Measurements from ENCODE around the gene INTU.

INTU gene

DNA sequence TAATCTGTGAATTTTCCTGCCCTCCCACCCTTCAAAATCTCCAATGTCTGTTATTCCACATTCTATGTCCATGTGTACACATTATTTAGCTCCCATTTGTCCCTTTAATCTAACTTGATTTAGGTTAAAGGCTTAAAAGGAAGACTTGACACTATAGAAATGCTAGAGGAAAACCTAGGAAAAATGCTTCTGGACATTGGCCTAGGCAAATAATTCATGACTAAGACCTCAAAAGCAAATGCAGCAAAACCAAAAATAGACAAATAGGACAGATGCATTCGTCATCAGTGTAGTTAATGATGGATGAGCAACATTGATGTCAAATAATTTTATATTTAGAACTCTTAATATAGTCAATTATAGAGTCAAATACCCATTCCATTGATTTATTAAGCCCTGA, 36.9 kb downstream of the INTU start:
- no peak overlapping the region for H3K4me3 ChIP-seq (ENCODE audit: low read depth in 1 of 2, low read length in 2 of 2)
- H3K4me1 ChIP-seq (ENCODE audit: control insufficient read depth in 1 of 2, insufficient read depth in 2 of 2, low read length in 2 of 2), result no peaks in the 10 kb centered on the region
- no peak overlapping the region for H3K9ac ChIP-seq (ENCODE audit: low read depth in 1 of 2, low read length in 2 of 2)
- no peaks in the 10 kb centered on the region for H3K9me3 ChIP-seq (ENCODE audit: control insufficient read depth in 1 of 2, low read length in 2 of 2)
- H3K27ac ChIP-seq (ENCODE audit: low read depth, low read length), result no peak overlapping the region
- H3K36me3 ChIP-seq (ENCODE audit: control insufficient read depth in 1 of 2, insufficient read depth in 2 of 2, low read length in 2 of 2), result no peaks in the 10 kb centered on the region
- no peaks in the 10 kb centered on the region for H3K27me3 ChIP-seq (ENCODE audit: control insufficient read depth in 1 of 2, insufficient read depth in 2 of 2, low read length in 2 of 2)

DNA sequence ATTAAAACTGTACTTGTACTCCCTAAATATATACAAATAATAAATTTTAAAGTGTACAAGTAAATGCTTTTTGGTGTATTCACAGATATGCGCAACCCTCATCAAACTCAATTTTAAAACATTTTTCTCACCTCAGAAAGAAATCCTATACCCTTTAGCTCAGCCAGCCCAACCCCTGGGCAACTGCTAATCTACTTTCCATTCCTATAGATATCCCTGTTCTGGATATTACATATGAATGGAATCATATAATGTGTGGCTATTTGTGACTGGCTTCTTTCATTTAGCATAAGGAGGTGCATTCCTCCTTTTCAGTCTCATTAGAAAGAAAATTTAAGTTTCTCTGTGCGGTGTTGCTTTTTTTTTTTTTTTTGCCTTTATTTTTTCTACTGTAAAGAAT, 39.4 kb downstream of the INTU start:
- no peaks in the 10 kb centered on the region for H3K9me3 ChIP-seq (ENCODE audit: control insufficient read depth in 1 of 2, low read length in 2 of 2)
- H3K4me3 ChIP-seq (ENCODE audit: low read depth in 1 of 2, low read length in 2 of 2), result no peak overlapping the region
- H3K27ac ChIP-seq (ENCODE audit: low read depth, low read length), result no peak overlapping the region
- no peaks in the 10 kb centered on the region for H3K36me3 ChIP-seq (ENCODE audit: control insufficient read depth in 1 of 2, insufficient read depth in 2 of 2, low read length in 2 of 2)
- H3K9ac ChIP-seq (ENCODE audit: low read depth in 1 of 2, low read length in 2 of 2), result no peak overlapping the region
- H3K4me1 ChIP-seq (ENCODE audit: control insufficient read depth in 1 of 2, insufficient read depth in 2 of 2, low read length in 2 of 2), result no peaks in the 10 kb centered on the region
- H3K27me3 ChIP-seq (ENCODE audit: control insufficient read depth in 1 of 2, insufficient read depth in 2 of 2, low read length in 2 of 2), result no peaks in the 10 kb centered on the region

DNA sequence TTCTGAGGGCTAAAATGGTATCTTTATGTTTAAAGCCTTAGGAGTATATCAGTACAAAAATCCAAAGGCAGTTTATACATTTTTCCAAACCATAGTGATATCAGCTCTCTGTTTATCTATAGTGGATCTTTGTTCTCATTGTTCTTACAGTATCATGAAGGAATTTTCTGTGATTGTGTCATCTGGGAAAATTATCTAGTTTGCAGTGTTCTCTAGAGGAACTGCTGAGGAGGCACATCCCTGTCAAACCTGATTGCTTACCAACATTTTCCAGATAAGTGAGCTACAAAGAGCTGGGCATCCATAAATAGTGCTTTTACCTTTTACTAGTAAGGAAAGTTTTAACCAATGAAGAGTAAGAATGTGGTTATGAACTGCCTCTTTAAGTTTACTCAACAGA, 52.5 kb downstream of the INTU start:
- no peaks in the 10 kb centered on the region for H3K27me3 ChIP-seq (ENCODE audit: control insufficient read depth in 1 of 2, insufficient read depth in 2 of 2, low read length in 2 of 2)
- H3K27ac ChIP-seq (ENCODE audit: low read depth, low read length), result no peak overlapping the region
- no peaks in the 10 kb centered on the region for H3K9me3 ChIP-seq (ENCODE audit: control insufficient read depth in 1 of 2, low read length in 2 of 2)
- no peak overlapping the region for H3K4me3 ChIP-seq (ENCODE audit: low read depth in 1 of 2, low read length in 2 of 2)
- H3K4me1 ChIP-seq (ENCODE audit: control insufficient read depth in 1 of 2, insufficient read depth in 2 of 2, low read length in 2 of 2), result no peaks in the 10 kb centered on the region
- no peaks in the 10 kb centered on the region for H3K36me3 ChIP-seq (ENCODE audit: control insufficient read depth in 1 of 2, insufficient read depth in 2 of 2, low read length in 2 of 2)
- no peak overlapping the region for H3K9ac ChIP-seq (ENCODE audit: low read depth in 1 of 2, low read length in 2 of 2)

DNA sequence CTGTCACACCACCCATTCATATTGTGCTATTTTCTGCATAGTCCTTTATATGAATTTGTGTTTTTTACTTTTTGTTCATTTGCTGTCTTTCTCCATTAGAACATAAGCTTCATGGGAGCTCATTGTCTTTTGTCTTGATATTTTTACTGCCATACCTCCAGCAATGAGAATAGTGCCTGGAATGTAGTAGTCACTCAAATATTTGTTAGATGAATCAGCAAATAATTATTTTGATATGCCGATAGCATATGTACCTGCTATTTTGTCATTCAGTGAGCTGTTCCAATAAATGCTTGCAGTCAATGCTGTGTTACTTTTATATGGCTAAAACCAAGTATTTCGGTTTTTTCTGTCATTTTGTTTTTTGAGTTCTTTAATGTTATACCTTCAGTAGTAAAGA, 53.9 kb downstream of the INTU start:
- Histone ChIP-seq H3K9ac (ENCODE audit: low read depth in 1 of 2, low read length in 2 of 2) (no peak overlapping the region), H3K4me3 (ENCODE audit: low read depth in 1 of 2, low read length in 2 of 2) (no peak overlapping the region), H3K27me3 (ENCODE audit: control insufficient read depth in 1 of 2, insufficient read depth in 2 of 2, low read length in 2 of 2) (no peaks in the 10 kb centered on the region), H3K27ac (ENCODE audit: low read depth, low read length) (no peak overlapping the region), H3K9me3 (ENCODE audit: control insufficient read depth in 1 of 2, low read length in 2 of 2) (no peaks in the 10 kb centered on the region), H3K36me3 (ENCODE audit: control insufficient read depth in 1 of 2, insufficient read depth in 2 of 2, low read length in 2 of 2) (no peaks in the 10 kb centered on the region), H3K4me1 (ENCODE audit: control insufficient read depth in 1 of 2, insufficient read depth in 2 of 2, low read length in 2 of 2) (no peaks in the 10 kb centered on the region)

DNA sequence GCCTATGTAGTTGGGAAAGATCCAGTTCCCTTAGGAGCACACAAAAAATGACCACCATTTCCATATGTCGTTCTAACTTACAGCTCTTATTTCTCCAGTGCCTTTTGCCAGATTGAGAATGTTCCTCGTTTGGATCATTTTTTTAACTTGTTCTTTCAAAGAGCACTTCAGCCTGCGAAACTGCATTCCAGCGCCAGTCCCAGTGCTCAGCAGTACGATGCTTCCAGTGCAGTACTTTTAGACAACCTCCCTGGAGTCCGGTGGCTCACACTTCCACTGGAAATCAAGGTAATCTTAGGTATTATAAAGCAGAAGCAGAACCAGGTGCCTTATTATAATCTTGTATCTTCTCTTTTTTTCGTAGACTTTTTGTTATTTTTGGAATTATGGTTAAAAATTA, 54.8 kb downstream of the INTU start:
- Histone ChIP-seq H3K4me3 (ENCODE audit: low read depth in 1 of 2, low read length in 2 of 2) (no peak overlapping the region), H3K27ac (ENCODE audit: low read depth, low read length) (no peak overlapping the region), H3K4me1 (ENCODE audit: control insufficient read depth in 1 of 2, insufficient read depth in 2 of 2, low read length in 2 of 2) (no peaks in the 10 kb centered on the region), H3K9me3 (ENCODE audit: control insufficient read depth in 1 of 2, low read length in 2 of 2) (no peaks in the 10 kb centered on the region), H3K36me3 (ENCODE audit: control insufficient read depth in 1 of 2, insufficient read depth in 2 of 2, low read length in 2 of 2) (no peaks in the 10 kb centered on the region), H3K9ac (ENCODE audit: low read depth in 1 of 2, low read length in 2 of 2) (no peak overlapping the region), H3K27me3 (ENCODE audit: control insufficient read depth in 1 of 2, insufficient read depth in 2 of 2, low read length in 2 of 2) (no peaks in the 10 kb centered on the region)

DNA sequence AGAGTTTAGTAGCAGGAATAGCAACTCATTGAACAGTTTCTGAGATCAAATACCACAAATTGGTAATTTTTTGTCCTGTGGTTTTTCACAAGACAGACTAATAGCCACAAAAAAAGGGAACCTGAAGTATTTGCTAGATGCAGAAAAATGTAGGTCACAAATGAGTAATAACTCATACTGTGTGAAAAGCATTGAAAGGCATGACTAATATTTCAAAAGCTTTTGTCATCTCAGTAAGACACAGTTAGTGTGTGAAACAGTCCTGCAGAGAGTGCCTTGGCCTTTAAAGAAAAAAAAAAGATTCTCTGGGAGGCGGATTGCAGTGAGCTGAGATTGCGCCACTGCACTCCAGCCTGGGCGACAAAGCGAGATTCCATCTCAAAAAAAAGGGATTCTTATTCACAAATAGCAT, 66.0 kb downstream of the INTU start:
- H3K36me3 ChIP-seq (ENCODE audit: control insufficient read depth in 1 of 2, insufficient read depth in 2 of 2, low read length in 2 of 2), result no peaks in the 10 kb centered on the region
- H3K9me3 ChIP-seq (ENCODE audit: control insufficient read depth in 1 of 2, low read length in 2 of 2), result peaks cover 0 to 3% of the 10 kb centered on the region in 2 donors
- H3K27ac ChIP-seq (ENCODE audit: low read depth, low read length), result no peak overlapping the region
- H3K4me1 ChIP-seq (ENCODE audit: control insufficient read depth in 1 of 2, insufficient read depth in 2 of 2, low read length in 2 of 2), result no peaks in the 10 kb centered on the region
- H3K27me3 ChIP-seq (ENCODE audit: control insufficient read depth in 1 of 2, insufficient read depth in 2 of 2, low read length in 2 of 2), result no peaks in the 10 kb centered on the region
- no peak overlapping the region for H3K4me3 ChIP-seq (ENCODE audit: low read depth in 1 of 2, low read length in 2 of 2)
- no peak overlapping the region for H3K9ac ChIP-seq (ENCODE audit: low read depth in 1 of 2, low read length in 2 of 2)

DNA sequence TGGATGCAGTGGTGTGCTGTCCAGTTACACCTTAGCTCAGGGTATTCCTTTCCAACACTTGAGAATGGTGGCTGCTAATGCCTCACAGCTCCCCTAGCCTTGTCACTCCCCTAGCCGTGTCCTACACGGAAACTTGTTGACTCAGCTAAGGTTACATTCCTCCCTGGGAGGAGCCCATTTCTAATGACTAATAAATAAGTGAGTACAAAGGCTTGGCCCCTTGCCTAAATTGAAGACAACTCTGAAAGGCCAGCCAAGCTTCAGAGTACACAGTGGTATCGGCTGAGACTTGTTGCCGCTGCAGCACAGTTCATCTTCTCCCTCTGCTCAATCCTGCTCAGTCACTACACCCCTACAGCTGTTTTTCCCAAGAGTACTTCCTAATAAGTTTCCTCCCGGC, 76.2 kb downstream of the INTU start:
- H3K27me3 ChIP-seq (ENCODE audit: control insufficient read depth in 1 of 2, insufficient read depth in 2 of 2, low read length in 2 of 2), result no peaks in the 10 kb centered on the region
- H3K4me3 ChIP-seq (ENCODE audit: low read depth in 1 of 2, low read length in 2 of 2), result no peak overlapping the region
- no peaks in the 10 kb centered on the region for H3K9me3 ChIP-seq (ENCODE audit: control insufficient read depth in 1 of 2, low read length in 2 of 2)
- H3K27ac ChIP-seq (ENCODE audit: low read depth, low read length), result no peak overlapping the region
- no peak overlapping the region for H3K9ac ChIP-seq (ENCODE audit: low read depth in 1 of 2, low read length in 2 of 2)
- H3K36me3 ChIP-seq (ENCODE audit: control insufficient read depth in 1 of 2, insufficient read depth in 2 of 2, low read length in 2 of 2), result peaks cover 0 to 2% of the 10 kb centered on the region in 2 donors
- peaks cover 0 to 3% of the 10 kb centered on the region in 2 donors for H3K4me1 ChIP-seq (ENCODE audit: control insufficient read depth in 1 of 2, insufficient read depth in 2 of 2, low read length in 2 of 2)

DNA sequence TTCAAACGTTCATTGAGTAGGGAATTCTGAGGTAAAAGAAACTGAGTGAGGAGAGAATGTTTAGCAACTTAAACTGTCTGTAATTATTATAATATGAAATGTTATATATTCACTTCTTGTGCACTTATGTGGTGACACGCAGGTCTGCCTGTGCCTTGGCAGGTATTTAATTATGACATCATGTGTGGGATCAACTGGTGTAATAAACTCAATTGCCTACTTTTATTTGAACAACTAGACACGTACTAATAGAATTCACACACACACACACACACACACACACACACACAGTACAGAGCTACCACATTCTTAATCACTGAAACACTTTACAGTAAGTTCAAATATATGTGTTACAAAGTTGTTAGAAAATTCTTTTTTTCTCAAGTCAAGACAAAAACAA, 76.7 kb downstream of the INTU start:
- Histone ChIP-seq H3K36me3 (ENCODE audit: control insufficient read depth in 1 of 2, insufficient read depth in 2 of 2, low read length in 2 of 2) (peaks cover 0 to 2% of the 10 kb centered on the region in 2 donors), H3K4me3 (ENCODE audit: low read depth in 1 of 2, low read length in 2 of 2) (no peak overlapping the region), H3K27ac (ENCODE audit: low read depth, low read length) (no peak overlapping the region), H3K9ac (ENCODE audit: low read depth in 1 of 2, low read length in 2 of 2) (no peak overlapping the region), H3K9me3 (ENCODE audit: control insufficient read depth in 1 of 2, low read length in 2 of 2) (no peaks in the 10 kb centered on the region), H3K27me3 (ENCODE audit: control insufficient read depth in 1 of 2, insufficient read depth in 2 of 2, low read length in 2 of 2) (no peaks in the 10 kb centered on the region), H3K4me1 (ENCODE audit: control insufficient read depth in 1 of 2, insufficient read depth in 2 of 2, low read length in 2 of 2) (peaks cover 0 to 3% of the 10 kb centered on the region in 2 donors)

DNA sequence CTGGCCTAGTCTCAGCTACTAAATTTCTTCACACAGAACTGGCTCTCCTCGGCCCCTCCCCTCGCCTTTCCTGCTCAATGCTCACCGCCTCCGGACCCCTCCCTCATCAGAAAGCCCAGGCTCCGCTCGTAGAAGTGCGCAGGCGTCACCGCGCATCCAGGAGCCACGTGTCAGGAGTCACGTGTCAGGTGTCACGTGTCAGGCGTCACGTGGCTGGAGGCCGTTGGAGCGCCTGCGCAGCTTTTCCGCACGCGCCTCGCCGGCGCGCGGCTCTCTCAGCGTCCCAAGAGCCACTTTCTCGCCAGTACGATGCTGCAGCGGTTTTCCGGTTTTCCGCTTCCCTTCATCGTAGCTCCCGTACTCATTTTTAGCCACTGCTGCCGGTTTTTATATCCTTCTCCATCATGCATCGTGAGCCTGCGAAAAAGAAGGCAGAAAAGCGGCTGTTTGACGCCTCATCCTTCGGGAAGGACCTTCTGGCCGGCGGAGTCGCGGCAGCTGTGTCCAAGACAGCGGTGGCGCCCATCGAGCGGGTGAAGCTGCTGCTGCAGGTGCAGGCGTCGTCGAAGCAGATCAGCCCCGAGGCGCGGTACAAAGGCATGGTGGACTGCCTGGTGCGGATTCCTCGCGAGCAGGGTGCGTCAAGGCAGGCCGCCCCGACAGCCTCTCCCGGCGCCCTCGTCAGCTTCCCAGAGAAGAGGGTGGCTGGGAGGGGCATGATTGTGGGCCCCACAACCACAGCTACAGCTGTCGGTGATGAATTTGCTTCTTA, 97.6 kb downstream of the INTU start, which contains the start of gene SLC25A31:
Gene SLC25A31 (plus strand): TSS at position 259 of the 772 bp plus-strand sequence. CDS start 146 bp downstream, at position 405.
- no peaks in the 10 kb centered on the region for H3K9me3 ChIP-seq (ENCODE audit: control insufficient read depth in 1 of 2, low read length in 2 of 2)
- no peaks in the 10 kb centered on the region for H3K4me1 ChIP-seq (ENCODE audit: control insufficient read depth in 1 of 2, insufficient read depth in 2 of 2, low read length in 2 of 2)
- no peaks in the 10 kb centered on the region for H3K27me3 ChIP-seq (ENCODE audit: control insufficient read depth in 1 of 2, insufficient read depth in 2 of 2, low read length in 2 of 2)

DNA sequence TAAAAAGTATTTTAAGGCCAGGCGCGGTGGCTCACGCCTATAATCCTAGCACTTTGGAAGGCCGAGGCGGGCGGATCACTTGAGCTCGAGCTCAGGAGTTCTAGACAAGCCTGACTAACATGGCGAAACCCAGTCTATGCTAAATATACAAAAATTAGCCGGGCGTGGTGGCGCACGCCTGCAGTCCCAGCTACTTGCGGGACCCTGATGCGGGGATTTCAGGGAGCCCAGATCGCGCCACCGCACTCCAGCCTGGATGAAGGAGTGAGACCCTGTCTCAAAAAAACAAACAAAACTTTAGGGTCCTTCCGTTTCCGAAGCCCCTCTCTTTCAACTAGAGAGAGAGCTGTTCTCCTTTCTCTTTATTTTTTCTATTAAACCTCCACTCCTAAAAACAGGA, 98.6 kb downstream of the INTU start:
- H3K27me3 ChIP-seq (ENCODE audit: control insufficient read depth in 1 of 2, insufficient read depth in 2 of 2, low read length in 2 of 2), result no peaks in the 10 kb centered on the region
- no peaks in the 10 kb centered on the region for H3K4me1 ChIP-seq (ENCODE audit: control insufficient read depth in 1 of 2, insufficient read depth in 2 of 2, low read length in 2 of 2)
- no peaks in the 10 kb centered on the region for H3K9me3 ChIP-seq (ENCODE audit: control insufficient read depth in 1 of 2, low read length in 2 of 2)
- H3K4me3 ChIP-seq (ENCODE audit: low read depth in 1 of 2, low read length in 2 of 2), result no peak overlapping the region
- H3K9ac ChIP-seq (ENCODE audit: low read depth in 1 of 2, low read length in 2 of 2), result no peak overlapping the region
- H3K27ac ChIP-seq (ENCODE audit: low read depth, low read length), result no peak overlapping the region
- no peaks in the 10 kb centered on the region for H3K36me3 ChIP-seq (ENCODE audit: control insufficient read depth in 1 of 2, insufficient read depth in 2 of 2, low read length in 2 of 2)

More for the DNA sequence above, 97.6 kb downstream of the INTU start, which contains the start of gene SLC25A31:
- H3K27ac ChIP-seq (ENCODE audit: low read depth, low read length), result no peak within 1 kb of the TSS
- no peak within 1 kb of the TSS for H3K4me3 ChIP-seq (ENCODE audit: low read depth in 1 of 2, low read length in 2 of 2)
- H3K36me3 ChIP-seq (ENCODE audit: control insufficient read depth in 1 of 2, insufficient read depth in 2 of 2, low read length in 2 of 2), result no peaks in the 10 kb centered on the region
- no peak within 1 kb of the TSS for H3K9ac ChIP-seq (ENCODE audit: low read depth in 1 of 2, low read length in 2 of 2)

Data from duodenal mucosa (tissue), 2 donors.